GM21576 (cell line): ENCODE data around the gene KRT78.

Experiments
- ATAC-seq: cut with Tn5 transposase; IDR thresholded peaks from one replicate; pipeline ENCODE4 v1.9.1; 2021; ENCODE audit warnings: mild to moderate bottlenecking, moderate library complexity; ENCODE audit not compliant: unreplicated experiment

Gene KRT78

DNA sequence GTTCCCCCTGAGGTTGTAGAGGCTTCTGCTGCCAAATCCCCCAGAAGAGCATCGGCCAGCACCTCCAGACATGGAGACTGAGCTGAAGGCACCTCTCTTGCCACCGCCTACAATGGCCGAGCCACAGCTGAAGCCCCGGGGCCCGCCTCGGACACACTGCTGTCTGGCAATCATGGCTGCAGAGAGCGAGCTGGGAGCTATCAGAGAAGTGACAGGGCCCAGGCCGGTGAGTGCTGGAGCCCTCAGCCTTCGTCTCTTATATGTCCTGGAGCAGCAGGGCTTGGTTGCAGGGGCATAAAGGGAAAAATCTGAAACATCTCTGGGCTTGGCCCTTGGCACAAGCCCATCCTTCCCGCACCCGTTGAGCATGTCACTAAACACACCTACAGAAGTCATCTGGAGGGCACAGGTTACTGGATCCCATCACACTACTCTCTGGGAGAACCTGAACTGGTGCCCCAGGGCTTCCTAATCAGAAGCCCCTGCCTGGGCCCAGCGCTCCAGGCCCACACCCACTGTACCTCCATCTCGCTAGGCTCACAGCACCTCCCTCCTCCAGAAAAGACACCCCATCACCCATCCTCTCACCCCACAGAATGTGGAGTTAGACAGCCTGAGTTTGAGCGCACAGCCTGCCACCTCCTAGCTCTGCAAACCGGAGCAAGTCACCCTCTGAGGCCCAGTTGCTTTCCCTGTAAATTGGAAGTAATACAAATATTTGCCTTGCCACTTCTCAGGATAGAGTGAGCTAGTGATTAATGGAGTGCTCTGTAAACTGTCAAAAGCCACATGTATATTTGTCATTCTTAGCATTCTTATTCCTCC lies 34.7 kb downstream of the KRT78 start, which contains the start of gene KRT4:
Gene KRT4 (minus strand): TSS at position 232 of the 825 bp plus-strand sequence. CDS start 58 bp downstream, at position 174.
- ATAC-seq: no peak

DNA sequence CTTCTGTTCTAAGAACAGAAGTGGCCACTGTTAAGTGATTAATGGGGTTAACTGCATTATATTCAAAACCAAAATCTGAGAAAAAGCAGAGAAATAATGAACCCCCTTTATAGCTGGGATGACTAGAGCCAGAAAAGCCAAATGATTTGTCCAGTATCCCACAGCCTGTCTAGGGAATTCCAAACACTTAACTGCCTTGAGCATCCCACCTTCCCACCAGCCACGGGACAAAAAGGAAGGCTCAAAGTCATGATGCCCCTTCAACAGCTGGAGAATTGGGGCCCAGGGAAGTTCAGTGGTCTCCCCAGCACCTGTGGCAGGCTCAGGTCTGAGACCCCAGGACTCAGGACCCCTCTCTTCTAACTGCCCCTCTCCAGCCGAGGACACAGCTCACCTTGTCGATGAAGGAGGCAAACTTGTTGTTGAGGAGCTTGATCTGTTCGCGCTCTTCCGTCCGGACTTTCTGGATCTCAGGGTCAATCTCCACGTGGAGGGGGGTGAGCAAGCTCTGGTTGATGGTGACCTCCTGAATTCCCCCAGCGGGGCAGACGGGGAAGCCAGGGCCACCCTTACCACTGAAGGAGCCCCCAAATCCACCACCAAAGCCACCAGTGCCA lies 35.5 kb downstream of the KRT78 start:
- ATAC-seq: no peak

DNA sequence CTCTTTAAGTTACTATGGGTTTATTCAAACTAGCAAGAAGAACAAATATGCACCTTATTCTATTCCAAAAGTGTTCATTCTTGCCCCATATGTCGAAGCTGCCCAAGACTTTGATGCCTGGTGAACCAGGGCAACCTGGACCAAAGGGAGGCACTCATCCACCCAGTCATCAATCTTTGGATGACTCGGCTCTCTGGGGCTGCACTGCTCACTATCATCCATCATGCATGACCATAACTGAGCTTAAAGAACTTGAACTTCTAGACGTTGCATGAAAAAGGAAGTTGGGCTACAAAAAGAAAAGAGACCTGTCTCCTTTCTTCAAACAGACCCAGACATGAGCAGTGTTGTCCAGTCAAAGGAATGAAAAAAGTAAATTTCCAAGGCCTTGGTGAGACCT lies 36.0 kb downstream of the KRT78 start:
- ATAC-seq: no peak

DNA sequence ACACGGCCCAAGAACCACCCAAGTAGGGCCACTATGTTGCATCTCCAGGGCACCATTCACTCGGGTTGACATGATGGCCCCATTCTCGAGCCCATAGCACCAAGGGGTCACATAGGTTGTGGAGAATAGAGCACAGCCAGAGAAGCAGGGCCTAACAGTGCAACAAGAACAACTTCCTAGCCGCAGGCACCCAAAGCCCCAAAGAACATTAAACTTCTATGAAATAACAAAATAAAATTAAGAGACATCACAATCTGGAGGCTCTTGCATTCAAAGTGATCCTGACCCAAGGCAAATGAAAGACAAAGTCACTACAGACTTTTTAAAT lies 36.8 kb downstream of the KRT78 start:
- no peak for ATAC-seq

DNA sequence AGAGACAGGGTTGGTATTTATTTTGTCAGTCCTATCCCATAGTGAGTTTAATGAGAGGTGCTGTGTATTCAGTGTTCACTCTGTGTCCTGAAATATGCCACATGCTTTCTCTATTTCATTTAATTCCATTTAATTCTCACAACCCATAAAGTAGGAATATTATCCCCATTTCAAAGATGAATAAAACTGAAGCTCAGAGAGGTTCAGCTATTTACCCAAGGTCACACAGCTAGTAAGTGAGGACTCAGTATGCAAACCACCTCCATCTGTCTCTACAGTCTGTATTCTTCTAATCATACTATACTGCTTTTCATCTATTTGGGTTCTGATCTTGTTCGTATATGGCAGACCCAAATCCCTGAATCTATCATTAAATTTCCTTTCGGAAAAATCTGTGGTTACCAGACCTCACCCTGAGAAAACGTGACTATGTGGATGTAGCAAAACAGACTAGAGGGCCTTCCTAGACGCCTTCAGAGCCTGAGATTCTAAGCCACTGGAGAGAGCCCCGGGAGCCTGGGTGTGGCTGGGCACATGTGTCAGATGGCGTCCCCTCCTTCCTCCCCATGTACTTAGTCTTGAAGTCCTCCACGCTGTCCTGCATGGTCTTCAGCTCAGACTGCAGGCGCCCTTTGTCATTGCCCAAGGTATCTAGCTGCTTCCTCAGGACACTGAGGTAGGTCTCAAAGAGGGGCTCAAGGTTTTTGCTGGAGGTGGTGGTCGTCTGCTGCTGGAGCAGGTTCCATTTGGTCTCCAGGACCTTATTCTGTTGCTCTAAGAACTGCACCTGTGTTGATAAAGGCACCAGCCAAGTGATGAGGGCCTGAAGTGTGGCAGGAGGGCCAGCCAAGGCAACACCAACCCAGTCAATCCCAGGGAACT lies 37.4 kb downstream of the KRT78 start:
- no peak for ATAC-seq

DNA sequence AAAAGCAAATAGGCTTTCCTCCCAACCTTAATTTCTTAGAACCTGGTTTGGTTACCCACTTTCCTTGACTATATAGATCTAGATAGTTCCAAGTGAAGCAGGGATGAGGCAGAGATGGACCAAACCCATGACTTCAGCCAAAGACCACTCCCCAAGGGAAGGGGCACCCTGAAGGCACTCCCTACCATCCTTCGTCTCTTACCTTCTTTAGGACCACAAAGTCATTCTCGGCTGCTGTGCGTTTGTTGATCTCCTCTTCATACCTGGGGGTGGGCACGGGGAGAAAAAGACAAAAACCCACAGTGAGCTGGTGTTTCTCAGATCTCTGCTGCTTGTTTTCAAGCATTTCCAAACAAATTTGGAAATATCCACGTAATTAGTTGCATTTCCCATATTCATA lies 38.2 kb downstream of the KRT78 start:
- no peak for ATAC-seq

DNA sequence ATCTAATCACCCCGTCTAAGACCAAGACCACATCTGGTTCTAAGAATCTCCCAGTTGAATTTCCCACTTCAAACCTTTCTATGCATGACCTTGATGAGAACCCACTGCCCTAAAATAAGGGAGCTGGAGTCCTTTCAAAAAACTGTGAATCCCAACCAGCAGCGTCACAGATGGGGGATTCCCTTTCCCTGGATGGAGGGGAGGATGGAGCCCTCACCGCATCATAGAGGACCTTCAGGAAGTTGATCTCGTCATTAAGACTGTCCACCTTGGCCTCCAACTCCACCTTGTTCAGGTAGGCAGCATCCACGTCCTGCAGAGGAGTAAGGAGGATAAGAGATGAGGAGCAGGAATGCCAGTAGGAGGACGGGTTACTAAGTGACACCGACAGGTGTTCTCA lies 39.6 kb downstream of the KRT78 start:
- no peak for ATAC-seq

DNA sequence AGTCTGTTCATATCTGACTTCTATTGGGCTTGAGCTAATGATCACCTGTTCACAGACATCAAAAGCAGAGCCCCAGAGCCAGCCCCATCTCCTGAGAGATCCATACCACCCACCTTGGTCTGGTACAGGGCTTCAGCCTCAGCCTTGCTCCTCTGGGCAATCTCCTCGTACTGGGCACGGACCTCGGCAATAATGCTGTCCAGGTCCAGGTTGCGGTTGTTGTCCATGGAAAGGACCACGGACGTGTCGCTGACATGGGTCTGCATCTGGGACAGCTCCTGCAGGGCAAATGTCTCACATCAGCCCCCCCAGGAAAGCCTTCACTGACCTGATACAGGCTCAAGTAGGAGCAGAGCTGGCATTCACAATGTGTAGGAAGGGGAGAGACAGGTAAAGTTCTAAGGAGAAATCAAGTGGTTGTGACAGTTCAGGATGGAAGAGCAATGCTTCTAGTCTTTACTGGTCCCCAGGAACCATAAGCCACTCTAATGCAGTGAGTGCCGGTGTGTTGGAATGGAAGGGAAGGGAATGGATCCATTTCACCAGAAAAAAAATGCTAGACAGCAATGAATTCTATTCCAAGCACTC lies 40.1 kb downstream of the KRT78 start:
- ATAC-seq: no peak

DNA sequence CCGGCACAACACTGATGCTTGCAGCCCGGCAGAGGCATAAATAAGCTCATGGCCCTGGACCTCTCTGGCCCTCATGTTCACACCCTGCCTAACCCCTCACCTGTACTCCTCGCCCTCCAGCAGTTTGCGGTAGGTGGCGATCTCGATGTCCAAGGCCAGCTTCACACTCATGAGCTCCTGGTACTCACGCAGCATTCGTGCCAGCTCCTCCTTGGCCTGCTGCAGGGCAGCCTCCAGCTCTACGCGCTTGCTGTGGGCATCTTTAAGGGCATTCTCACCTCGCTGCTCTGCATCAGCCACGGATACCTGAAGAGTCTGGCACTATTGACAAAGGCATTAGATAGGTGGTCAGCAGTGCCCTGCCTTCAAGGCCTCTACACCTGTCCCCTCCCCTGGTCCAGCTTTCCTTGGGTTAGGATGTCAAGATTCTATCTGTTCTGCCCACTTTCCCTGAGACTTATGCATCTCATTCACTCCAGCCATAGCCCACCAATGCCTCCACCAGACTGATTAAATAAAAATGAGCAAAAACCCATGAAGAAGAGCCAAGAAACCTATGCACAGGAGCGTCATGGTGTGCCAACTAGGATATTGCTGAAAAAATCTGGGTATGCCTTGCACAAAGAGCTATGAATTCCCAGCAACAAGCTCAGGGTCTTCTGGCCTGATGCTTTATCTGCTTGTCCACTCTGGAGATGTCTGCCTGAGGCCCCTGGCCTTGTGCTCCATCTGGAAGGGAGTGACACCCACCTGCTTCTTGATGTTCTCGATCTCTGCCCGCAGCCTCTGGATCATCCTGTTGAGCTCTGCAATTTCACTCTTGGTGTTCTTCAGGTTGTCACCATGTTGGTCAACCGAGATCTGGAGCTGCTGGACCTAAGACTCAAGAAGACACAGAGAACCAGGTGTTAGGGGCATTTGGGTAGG lies 41.0 kb downstream of the KRT78 start:
- ATAC-seq: no peak

DNA sequence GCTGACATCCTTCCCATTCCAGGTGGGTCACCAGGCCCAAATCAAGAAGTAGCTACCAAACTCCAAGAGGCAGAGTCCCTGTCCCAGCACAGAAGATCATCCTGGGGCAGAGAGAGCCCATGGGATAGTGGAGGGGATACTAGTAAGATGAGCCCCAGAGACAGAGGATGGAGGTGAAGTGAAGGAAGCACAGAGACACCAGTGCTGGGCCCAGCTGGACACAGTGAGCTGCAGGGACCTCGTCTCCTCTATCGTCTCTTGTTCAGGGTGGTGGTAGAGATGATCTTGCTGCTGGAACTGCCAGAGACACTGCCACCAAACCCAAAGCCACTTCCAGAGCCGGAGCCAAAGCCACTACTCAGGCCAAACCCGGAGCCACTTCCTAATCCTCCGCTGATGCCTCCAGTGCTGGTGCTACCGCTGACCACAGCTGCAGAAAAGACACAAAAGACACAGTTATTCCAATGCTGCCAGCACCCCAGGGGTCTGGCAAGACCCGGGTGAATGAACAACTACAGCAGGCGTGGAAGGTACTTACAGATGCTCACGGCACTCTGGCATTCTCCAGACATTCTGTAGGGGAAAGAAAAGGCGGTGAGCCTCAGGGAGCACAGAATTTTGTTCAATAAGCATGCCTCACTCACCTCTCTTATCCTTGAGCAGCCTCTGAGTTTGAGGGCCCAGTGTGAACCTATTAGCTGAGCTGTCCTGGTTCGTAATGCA lies 41.8 kb downstream of the KRT78 start:
- no peak for ATAC-seq

DNA sequence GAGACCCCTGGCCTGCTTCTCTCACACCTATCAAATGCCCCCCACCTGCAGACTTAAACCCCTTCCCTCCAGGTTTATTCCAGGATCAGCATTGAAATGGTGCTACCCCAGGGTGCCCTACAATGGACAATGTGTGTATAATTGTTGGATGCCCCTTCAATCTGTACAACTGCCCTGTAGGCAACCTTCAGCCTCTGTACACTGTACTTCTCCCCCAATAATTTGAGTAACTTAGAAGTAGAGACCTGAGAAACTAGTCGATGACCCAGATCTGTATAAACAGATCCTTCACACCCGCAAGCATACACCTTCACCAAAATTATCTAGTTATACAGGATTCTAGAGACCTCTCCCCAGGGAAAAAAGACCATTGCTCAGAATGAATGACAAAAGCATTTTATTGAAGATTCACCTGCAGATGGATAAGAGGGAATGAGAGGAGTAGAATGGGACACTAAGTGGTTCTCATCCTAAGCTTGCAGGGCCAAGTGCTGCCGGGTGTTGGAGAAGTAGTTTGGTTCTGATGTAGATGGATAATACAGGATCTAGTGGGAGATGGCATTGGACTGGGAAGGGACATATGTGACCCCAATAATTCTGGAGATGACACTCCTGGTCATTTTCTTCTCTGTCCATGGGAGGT lies 42.5 kb downstream of the KRT78 start:
- no peak for ATAC-seq

DNA sequence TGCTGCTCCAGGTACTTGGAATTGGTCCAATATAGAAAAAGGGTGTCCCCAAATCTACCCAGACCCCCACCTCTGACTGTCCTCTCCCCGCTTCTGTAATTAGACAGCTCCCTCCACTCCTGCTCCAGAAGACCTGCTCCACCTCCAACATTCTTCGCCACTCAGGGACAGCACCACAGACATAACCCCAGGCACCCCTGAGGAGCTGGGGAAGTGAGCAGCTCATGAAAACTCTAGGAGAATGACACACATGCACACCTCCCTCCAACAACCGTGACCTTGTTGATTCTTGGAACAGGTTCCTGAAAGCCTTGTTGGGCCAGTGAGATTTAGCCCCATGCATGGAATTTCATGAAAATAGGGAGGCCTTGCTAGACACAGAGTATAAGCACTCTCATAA lies 43.1 kb downstream of the KRT78 start:
- no peak for ATAC-seq

DNA sequence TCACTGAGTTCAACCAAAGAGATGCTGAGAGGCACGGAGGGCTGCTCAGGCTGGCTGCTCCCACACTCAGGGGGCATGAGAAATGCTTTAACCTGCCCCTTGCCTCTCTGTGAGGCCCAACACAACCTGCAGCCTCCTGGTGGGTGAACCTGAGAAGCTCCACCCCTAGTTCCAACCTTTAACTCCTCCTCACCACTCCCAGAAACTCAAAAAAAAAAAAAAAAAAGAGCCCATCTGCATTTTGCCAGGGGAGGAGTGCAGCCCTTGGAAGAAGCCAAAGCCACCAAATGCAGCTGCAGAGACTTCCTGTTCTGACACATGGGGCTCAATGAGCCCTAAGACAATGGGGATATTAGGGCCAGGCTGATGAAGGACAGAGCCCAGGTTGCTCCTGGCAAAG lies 43.8 kb downstream of the KRT78 start:
- no peak for ATAC-seq

DNA sequence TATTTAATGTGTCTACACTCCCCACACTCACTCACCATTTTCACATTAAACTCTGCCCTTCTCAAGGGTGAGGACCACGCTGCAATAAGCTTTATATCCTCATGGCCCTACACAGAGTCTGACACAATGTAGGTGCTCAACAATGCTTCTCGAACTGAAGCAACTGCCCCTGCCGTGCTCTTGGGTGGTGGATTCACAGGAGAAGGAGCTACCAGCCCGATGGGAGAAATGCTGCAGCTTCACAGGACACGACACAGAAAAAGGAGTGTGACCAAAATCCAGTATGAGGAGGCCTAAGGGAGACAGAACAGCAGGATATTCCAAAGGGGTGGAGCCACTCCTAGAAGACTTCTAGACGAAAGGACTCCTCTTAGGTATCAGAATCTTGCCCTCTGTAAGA lies 46.4 kb downstream of the KRT78 start:
- ATAC-seq: no peak

DNA sequence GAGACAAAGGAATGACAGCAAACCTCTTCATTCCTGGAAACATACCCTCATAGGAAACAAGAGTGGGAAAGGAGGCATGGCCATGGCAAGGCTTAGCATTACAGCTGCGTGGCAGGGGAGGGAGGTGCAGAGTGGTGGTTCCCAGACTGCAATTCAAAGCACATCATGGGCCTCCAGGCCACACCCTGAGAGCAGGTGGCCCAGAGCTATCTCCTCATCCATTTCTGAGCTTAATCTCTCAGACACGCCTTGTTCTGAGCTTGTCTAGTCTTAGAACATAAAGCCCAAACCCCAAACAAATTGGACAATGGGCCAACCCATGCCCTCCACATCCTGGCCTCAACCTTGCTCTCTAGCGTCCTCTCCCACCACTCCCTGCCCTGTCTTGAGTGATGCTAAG lies 47.0 kb downstream of the KRT78 start:
- ATAC-seq: no peak

DNA sequence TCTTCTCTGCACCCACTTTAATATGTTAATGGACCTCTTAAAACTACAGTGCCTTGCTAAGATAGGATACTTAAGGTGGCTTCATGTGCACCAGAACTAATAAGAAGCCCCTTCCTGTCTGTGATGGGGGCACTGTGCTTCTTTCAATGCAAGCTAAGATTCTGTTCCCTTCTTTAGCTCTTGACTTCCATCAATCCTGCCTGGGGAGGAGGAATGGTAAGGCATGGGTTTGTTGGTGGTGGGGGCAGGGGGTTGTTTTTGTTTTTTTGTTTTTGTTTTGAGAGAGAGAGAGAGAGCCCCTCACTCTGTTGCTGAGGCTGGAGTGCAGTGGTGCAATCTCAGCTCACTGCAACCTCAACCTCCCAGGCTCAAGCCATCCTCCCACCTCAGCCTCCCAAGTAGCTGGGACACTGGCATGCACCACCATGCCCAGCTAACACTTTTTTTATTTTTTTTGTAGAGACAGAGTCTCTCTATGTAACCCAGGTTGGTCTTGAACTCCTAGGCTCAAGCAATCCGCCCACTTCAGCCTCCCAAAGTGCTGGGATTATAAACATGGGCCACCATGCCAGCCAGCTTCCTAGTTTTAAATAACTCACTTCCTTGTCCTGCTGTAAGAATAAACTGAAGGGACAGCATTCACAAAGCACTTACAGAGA lies 48.4 kb downstream of the KRT78 start:
- ATAC-seq: no peak

DNA sequence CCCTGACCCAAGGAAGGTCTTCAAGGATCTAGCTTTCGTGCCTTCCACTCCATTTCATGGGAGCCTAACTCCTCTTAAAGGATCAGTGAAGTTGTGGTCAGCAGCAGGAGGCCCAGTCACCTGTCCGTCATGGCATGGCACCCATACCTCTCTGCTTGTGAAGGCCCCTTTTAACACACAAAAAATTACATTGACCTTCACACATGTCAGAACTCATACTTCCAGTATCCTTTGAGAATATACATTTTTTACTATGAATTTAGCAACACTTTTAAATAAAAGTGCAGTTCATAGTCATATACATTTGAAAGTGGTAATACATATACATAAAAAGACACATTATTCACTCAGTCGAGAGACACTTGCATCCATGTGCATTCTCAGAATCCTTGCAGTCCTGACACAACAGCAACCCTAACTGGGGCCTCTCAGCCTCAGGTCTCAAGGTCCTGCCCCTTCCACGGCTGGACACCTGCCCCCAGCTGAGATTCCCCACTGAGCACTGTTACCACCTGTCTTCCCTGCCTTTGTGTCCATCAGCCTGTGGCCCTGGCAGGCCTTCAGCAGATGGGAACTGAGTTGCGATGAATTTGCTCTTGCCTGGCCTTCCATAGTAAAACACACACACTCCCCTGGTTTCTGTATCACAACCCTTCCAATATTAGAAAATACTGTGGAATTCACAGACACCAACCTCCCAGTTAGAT lies 49.1 kb downstream of the KRT78 start:
- no peak for ATAC-seq
